ENCODE results near the gene GABRR1. TPM values are rescaled to one million over a fixed set of nuclear protein-coding genes. Genes with fewer than 3 reads are reported as not detected.

Gene GABRR1
- total RNA-seq (2022) (not detected in 2 replicates), Bru-seq, nascent RNA (not detected), BruChase-seq, experiment 1, labeled RNA remaining after a 6-hour chase (percentile 8 among the genes with signal in this experiment), BruChase-seq, experiment 2, labeled RNA remaining after a 2-hour chase (percentile 2 among the genes with signal in this experiment)
- long read RNA-seq, result 0 reads

GRCh38 chr6:89217299-89217910 lies at the start of gene GABRR1:
TSS of gene GABRR1 (minus strand) at chr6:89217358. CDS start at chr6:89217322, 36 bp downstream.
- ChIA-PET POLR2A (interaction anchor here (0.6 kb wide), 1 partner anchor 1729 kb away, joined by 3 read pairs; no protein-coding TSS in a partner anchor), CTCF (no interaction called here)
- no peak within 1 kb of the TSS for H3K27ac Mint-ChIP-seq (ENCODE audit: low read depth, unreplicated experiment)
- H3K4me3 Mint-ChIP-seq (ENCODE audit: unreplicated experiment), result no peak within 1 kb of the TSS
- peaks cover 60% of the 10 kb centered on the region for H3K27me3 Mint-ChIP-seq (ENCODE audit: insufficient read depth, unreplicated experiment)
- no peaks in the 10 kb centered on the region for H3K9me3 Mint-ChIP-seq (ENCODE audit: unreplicated experiment)
- no peaks in the 10 kb centered on the region for H3K36me3 Mint-ChIP-seq (ENCODE audit: insufficient read depth, unreplicated experiment)
- no peak for DNase-seq (ENCODE audit: unreplicated experiment)
- no TSS peak for BruUV-seq (replicated peaks)
- intact Hi-C loops (cut with micrococcal nuclease), result no loop called here
- TF ChIP-seq CTCF (IDR thresholded peaks at IDR 0.05; ENCODE audit: unreplicated experiment), result no peak
- no peaks in the 10 kb centered on the region for H3K4me1 Mint-ChIP-seq (ENCODE audit: insufficient read depth, unreplicated experiment)

- TF ChIP-seq CTCF (IDR thresholded peaks at IDR 0.05; ENCODE audit: unreplicated experiment), result no peak
- DNase-seq (ENCODE audit: unreplicated experiment), result no peak
- Mint-ChIP-seq H3K4me3 (ENCODE audit: unreplicated experiment) (no peak overlapping the region), H3K27ac (ENCODE audit: low read depth, unreplicated experiment) (no peak overlapping the region), H3K9me3 (ENCODE audit: unreplicated experiment) (no peaks in the 10 kb centered on the region), H3K36me3 (ENCODE audit: insufficient read depth, unreplicated experiment) (no peaks in the 10 kb centered on the region), H3K27me3 (ENCODE audit: insufficient read depth, unreplicated experiment) (peaks cover 35% of the 10 kb centered on the region), H3K4me1 (ENCODE audit: insufficient read depth, unreplicated experiment) (no peaks in the 10 kb centered on the region)
- CTCF ChIA-PET, result no interaction called here
- intact Hi-C loops (cut with micrococcal nuclease), result no loop called here
- POLR2A ChIA-PET, result no interaction called here
- no TSS peak for BruUV-seq (replicated peaks)
These were observed 47.1 kb upstream of the GABRR1 start for GRCh38 chr6:89264296-89264695.

GRCh38 chr6:89260832-89261231 lies 43.7 kb upstream of the GABRR1 start:
- no peak for TF ChIP-seq CTCF (IDR thresholded peaks at IDR 0.05; ENCODE audit: unreplicated experiment)
- Mint-ChIP-seq H3K27me3 (ENCODE audit: insufficient read depth, unreplicated experiment) (peaks cover 11% of the 10 kb centered on the region), H3K4me1 (ENCODE audit: insufficient read depth, unreplicated experiment) (no peaks in the 10 kb centered on the region), H3K9me3 (ENCODE audit: unreplicated experiment) (no peaks in the 10 kb centered on the region), H3K4me3 (ENCODE audit: unreplicated experiment) (no peak overlapping the region), H3K27ac (ENCODE audit: low read depth, unreplicated experiment) (no peak overlapping the region), H3K36me3 (ENCODE audit: insufficient read depth, unreplicated experiment) (no peaks in the 10 kb centered on the region)
- CTCF ChIA-PET, result no interaction called here
- intact Hi-C loops (cut with micrococcal nuclease), result no loop called here
- POLR2A ChIA-PET, result no interaction called here
- DNase-seq (ENCODE audit: unreplicated experiment), result peak; percentile 11
- no TSS peak for BruUV-seq (replicated peaks)

GRCh38 chr6:89260310-89260709 lies 43.2 kb upstream of the GABRR1 start:
- POLR2A ChIA-PET, result no interaction called here
- H3K27ac Mint-ChIP-seq (ENCODE audit: low read depth, unreplicated experiment), result no peak overlapping the region
- H3K9me3 Mint-ChIP-seq (ENCODE audit: unreplicated experiment), result no peaks in the 10 kb centered on the region
- H3K27me3 Mint-ChIP-seq (ENCODE audit: insufficient read depth, unreplicated experiment), result peaks cover 6% of the 10 kb centered on the region
- TF ChIP-seq CTCF (IDR thresholded peaks at IDR 0.05; ENCODE audit: unreplicated experiment), result no peak
- no peak overlapping the region for H3K4me3 Mint-ChIP-seq (ENCODE audit: unreplicated experiment)
- CTCF ChIA-PET, result no interaction called here
- intact Hi-C loops (cut with micrococcal nuclease), result no loop called here
- no TSS peak for BruUV-seq (replicated peaks)
- no peak for DNase-seq (ENCODE audit: unreplicated experiment)
- H3K4me1 Mint-ChIP-seq (ENCODE audit: insufficient read depth, unreplicated experiment), result no peaks in the 10 kb centered on the region
- H3K36me3 Mint-ChIP-seq (ENCODE audit: insufficient read depth, unreplicated experiment), result no peaks in the 10 kb centered on the region

Data from MCF 10A (cell line).